CD4-positive, alpha-beta T cell treated with Interleukin-17A for 1 hour (primary cell): ENCODE measurements around the gene ACAD8.

Source experiments
- DNase-seq: peaks from one replicate; pipeline ENCODE4 v3.0.0-alpha.2; 2020

Gene ACAD8

DNA sequence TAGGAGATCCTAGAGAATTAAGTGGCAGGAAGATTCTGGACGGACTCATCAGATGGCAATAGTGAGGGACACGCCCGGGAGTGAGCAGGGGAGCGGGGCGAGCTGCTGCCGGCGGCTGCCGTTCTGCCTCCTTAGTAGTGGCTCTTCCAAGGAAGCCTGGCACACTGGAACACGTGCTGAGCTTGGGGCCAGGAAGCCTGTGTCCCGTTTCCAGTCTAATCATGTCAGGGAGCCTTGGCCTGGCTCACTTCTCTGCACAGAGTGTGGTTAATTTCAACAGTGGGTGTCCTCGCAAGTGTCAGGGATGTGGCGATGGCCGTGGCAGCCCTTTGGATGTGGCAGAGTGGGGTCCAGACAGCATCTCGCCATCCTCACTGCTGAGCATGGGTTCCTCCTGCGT is 39.3 kb downstream of the ACAD8 start:
- no peak for DNase-seq

DNA sequence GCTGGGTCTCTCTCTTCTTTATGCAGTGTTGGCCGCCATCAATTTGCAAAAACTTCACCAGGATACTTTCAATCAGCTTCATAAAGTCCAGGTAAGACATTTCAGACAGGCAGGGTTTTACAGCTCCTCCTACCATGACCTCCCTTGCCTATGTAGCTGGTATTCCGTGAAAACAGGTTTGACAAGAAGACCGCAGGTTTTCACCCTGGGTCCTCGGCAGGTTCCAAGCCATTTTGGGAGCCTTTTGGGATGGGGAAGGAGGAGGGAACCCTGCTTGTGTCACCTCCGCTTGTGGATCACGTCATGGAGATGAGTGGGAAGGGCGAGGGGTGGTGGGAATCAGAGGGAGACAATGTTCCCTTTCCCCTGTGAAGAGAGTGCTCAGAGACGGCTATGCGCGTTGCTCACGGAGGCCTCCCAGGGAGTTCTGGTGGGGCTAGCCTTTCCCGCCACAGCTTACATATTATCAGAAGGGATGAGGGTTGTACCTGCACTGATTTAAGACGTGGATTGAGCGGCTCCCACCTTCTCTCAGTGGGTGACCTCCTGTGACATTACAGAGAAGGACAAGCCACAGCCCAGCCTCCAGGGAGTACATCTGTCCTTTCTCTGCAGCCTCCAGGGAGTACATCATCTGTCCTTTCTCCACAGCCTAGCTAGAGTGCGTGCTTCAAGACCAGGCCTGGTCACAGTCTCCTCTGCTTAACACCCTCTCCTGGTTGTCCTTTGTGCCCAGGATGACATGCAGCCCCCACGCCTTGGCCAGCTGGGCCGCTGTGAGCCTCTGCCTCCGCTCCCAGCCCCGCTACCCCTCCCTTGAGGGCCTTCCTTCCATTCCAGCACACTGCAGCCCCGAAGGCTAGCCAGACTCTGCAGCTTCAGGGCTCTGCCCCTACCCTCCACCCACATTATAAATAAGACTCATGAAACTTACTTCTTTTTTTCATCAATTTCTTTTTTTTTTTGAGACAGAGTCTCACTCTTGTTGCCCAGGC is 40.0 kb downstream of the ACAD8 start:
- no peak for DNase-seq

DNA sequence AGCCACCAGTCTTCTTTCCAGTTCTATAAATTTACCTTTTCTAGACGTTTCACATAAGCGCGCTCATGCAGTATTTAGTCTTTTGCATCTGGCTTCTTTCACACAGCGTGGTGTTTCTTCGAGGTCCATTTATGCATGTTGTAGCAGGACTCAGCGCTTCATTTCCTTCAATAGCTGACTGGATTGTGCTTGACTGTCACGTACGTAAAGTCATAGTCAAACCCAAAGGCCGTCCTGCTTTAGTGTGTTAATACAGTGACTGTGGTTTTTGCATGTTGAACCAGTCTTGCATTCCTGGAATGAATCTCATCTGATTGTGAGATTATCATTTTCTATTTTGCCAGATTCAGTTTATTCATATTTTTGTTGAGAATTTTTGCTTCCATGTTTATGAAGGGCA is 41.3 kb downstream of the ACAD8 start:
- DNase-seq = no peak

DNA sequence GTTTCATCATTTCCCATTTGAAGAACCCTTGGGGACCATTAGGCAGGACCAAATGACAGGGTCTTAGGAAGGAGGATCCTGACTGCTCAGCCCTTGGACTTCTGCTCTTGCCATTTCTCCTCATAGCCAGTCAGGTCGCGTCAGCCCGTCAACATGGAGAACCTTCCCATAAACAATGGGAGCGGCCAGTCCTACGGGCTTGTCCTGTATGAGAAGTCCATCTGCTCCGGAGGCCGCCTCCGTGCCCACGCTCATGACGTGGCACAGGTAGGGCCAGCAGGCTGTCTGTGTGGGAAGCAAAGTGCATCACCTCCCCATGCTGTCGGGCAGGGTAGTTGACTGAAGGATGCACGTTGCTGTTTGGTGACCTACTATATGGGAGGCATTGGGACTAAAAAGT is 58.9 kb downstream of the ACAD8 start:
- DNase-seq = no peak

DNA sequence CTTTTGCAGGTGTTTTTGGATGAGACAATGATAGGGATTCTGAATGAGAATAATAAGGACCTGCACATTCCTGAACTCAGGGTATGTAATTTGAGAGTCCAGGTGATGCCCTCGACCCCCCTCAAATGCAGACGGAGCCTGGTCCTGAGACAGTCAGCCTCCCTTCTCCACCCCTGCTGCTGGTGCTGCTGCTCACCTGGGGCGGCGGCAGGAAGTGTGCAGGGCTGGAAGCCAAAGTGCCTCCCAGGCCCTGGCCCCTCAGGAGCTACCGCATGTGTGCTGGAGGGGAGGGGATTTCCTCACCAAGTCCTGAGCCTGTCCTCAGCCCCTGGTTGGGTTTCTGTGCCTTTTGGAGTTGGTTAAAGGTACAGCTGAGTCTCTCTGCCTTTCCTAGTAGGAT is 59.4 kb downstream of the ACAD8 start:
- no peak for DNase-seq

DNA sequence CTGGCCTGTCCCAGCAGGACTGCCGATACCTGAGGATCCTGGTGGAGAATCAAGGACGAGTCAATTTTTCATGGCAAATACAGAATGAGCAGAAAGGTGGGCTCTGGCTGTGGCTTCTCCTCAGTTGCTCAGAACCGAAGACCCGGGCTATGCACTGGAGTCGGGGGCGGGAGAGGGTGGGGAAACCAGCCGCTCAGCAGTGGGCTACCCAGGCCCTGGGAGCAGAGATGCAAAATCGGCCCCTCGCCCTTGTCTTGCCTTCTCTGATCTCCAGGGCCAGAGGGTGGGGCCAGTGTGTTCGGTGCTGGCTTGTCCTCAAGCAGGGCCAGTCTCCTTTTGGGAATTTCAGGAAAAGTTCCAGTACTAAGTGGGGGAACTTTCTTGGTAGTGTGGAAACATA is 60.0 kb downstream of the ACAD8 start:
- DNase-seq = no peak

DNA sequence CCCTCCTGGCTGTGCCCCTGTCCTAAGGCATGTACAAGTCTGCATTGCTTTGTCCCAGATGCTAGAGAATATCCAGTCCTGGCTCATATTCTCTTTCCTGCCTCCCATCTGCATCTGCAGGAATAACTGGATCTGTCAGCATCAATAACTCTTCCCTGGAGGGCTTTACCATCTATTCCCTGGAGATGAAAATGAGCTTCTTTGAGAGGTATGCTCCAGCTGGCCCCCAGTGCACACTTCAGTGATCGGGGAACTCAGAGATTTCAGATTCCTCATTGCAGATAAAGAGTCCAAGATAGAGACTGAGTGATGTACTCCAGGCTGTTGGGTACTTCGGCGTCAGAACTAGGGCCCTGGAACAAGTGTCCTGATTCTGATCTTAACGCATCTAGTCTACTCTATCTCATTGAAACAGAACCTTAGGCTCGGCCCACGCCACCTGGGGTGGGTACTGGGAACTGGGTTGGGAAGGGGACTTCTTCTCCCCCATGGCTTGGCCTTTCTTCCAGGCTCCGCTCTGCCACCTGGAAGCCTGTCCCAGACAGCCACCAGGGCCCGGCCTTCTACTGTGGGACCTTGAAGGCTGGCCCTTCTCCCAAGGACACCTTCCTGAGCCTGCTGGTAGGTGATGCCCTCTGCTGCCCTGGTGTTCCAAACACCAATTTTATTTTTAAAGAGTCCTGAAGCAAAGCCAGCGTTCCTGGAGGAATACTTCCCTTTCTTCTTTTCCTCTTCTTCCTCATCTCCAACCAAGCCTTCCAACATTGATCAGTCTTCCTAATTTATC is 60.6 kb downstream of the ACAD8 start:
- DNase-seq = no peak
